HG03575 (cell line): ENCODE data around the gene TTC34.

Experiments used
- ATAC-seq: cut with Tn5 transposase; IDR thresholded peaks from one replicate; pipeline ENCODE4 v1.9.1; 2021; ENCODE audit not compliant: unreplicated experiment, insufficient number of reproducible peaks, low FRiP score; ENCODE audit errors: extremely low read depth

Gene TTC34

GRCh38 chr1:2801535-2802291 lies at the start of gene TTC34:
Gene TTC34 (minus strand): TSS chr1:2801693. CDS start chr1:2800827, 866 bp downstream.
- no peak for ATAC-seq

GRCh38 chr1:2850502-2850901 lies 49.0 kb upstream of the TTC34 start:
- no peak for ATAC-seq

- no peak for ATAC-seq
Observed at GRCh38 chr1:2848006-2848670, 46.6 kb upstream of the TTC34 start.

GRCh38 chr1:2847086-2847985 lies 45.8 kb upstream of the TTC34 start:
- no peak for ATAC-seq

- no peak for ATAC-seq
Observed at GRCh38 chr1:2845869-2846268, 44.4 kb upstream of the TTC34 start.

GRCh38 chr1:2840036-2840809 lies 38.7 kb upstream of the TTC34 start:
- no peak for ATAC-seq

- no peak for ATAC-seq
Observed at GRCh38 chr1:2837823-2838222, 36.3 kb upstream of the TTC34 start.

- no peak for ATAC-seq
Observed at GRCh38 chr1:2837316-2837715, 35.8 kb upstream of the TTC34 start.

- no peak for ATAC-seq
Observed at GRCh38 chr1:2836333-2836970, 35.0 kb upstream of the TTC34 start.

GRCh38 chr1:2835650-2836159 lies 34.2 kb upstream of the TTC34 start:
- no peak for ATAC-seq

GRCh38 chr1:2834741-2835564 lies 33.5 kb upstream of the TTC34 start:
- ATAC-seq: no peak

GRCh38 chr1:2834146-2834475 lies 32.6 kb upstream of the TTC34 start:
- ATAC-seq: no peak

GRCh38 chr1:2833454-2834145 lies 32.1 kb upstream of the TTC34 start:
- ATAC-seq: no peak

- no peak for ATAC-seq
Observed at GRCh38 chr1:2832506-2833453, 31.3 kb upstream of the TTC34 start.

GRCh38 chr1:2831596-2832212 lies 30.2 kb upstream of the TTC34 start:
- no peak for ATAC-seq
